Testis (tissue), 3 donors: ENCODE measurements around the gene ALG2. TPM values are rescaled to one million over a fixed set of nuclear protein-coding genes. Genes with fewer than 3 reads are reported as not detected.

Experiments used
- DNase-seq: peaks from one replicate; pipeline ENCODE4 v3.0.0-alpha.2; 2019
- H3K27ac ChIP-seq, 2 donors: fragments of 200-600 bp; sonication (generic); one replicate each; pipeline ENCODE4 v1.5.1; 2019
- H3K27me3 ChIP-seq: fragments of 200-600 bp; sonication (generic); one replicate; pipeline ENCODE4 v1.5.1; 2019
- H3K36me3 ChIP-seq: fragments of 200-600 bp; sonication (generic); one replicate; pipeline ENCODE4 v1.5.1; 2017; ENCODE audit warnings: low read depth; ENCODE audit errors: missing control alignments
- H3K4me1 ChIP-seq: fragments of 200-600 bp; sonication (generic); one replicate; pipeline ENCODE4 v1.5.1; 2019
- H3K4me3 ChIP-seq, 2 donors: fragments of 200-600 bp; sonication (generic); one replicate each; pipeline ENCODE4 v1.5.1; 2017 to 2019
- H3K9me3 ChIP-seq: fragments of 200-600 bp; sonication (generic); one replicate; pipeline ENCODE4 v1.5.1; 2017
- POLR2A ChIP-seq: fragments of 450-650 bp; IDR thresholded peaks from one replicate; pipeline ENCODE4 v1.6.1; 2017; ENCODE audit warnings: antibody characterized with exemption, mild to moderate bottlenecking, moderate library complexity
- WGBS, 2 donors: methylation state at CpG; one replicate each; pipeline ENCODE4 v1.1.5; 2018; 5-methylcytosine and 5-hydroxymethylcytosine counted together
- intact Hi-C: fragments of 100-400 bp; cut with DNase I; formaldehyde crosslinking; loops from one replicate; pipeline ENCODE4 v1.15.1; 2023; ENCODE audit warnings: low total_unique reads
- polyA plus RNA-seq: library from polyadenylated mRNA; stranded (reverse); fragments of 350-450 nt; fragmentation: Illumina TruSeq; extraction: RNeasy Lipid Tissue Mini Kit (QIAGEN cat#74804); gene quantifications from one replicate; pipeline ENCODE4 v1.2.3, GENCODE V29; 2014; ENCODE audit warnings: low read depth, low replicate concordance; ENCODE audit not compliant: insufficient read depth
- total RNA-seq, 2 donors: library from RNA; depleted of rRNA; stranded (reverse); fragments of >200 nt; gene quantifications; one replicate each; pipeline ENCODE4 v1.2.3, GENCODE V29; 2016
- TF ChIP-seq, protein P1 (sequence below), 3 experiments: fragments of 450-650 bp in 2 of 3; fragments of 200-600 bp in 1 of 3; sonication (generic) in 1 of 3; IDR thresholded peaks; one replicate each; pipeline ENCODE4 v1.5.1; 2016 to 2019; ENCODE audit warnings: antibody characterized with exemption in 3 of 3, mild to moderate bottlenecking in 2 of 3, moderate library complexity in 1 of 3

Gene ALG2
- total and polyA plus RNA-seq, 3 donors from 2014 or later, result 37.9 to 48.0 (median 46.7) TPM

DNA sequence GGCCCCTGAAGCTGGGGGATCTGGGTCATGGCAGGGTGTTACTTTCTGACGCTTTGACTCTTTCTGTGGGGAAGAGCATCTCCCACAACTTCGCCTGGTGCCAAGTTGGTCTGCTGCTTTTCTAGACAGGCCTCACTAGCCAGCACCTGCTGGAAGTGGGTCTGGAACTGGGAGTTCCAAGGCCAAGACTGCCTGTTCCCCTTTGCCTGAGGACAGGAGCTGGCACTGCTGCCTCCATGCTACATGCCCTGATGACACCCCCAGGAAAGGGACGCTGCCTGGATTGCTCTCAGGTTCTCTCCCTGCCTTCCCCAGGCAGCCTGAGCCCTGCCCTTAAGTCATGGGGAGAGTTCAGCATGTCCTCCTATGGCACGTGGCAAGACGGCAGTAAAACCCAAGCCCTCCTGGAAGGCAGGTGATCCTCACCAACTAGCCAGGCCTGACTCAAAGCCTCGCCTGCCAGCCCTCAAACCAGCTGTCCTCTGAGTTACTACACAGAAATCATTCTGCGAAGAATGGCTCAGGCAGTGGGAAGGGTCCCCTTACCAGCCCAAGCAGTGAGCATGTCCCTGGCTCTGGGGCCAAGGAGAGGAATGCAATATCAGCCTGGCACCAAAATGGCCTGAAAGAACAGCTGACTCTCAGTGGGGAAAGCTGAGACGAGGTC is 36.1 kb upstream of the ALG2 start:
- no peaks in the 10 kb centered on the region for H3K27me3 ChIP-seq
- no peak for DNase-seq
- no peaks in the 10 kb centered on the region for H3K4me1 ChIP-seq
- H3K9me3 ChIP-seq, result no peaks in the 10 kb centered on the region
- H3K4me3 ChIP-seq, result no peak overlapping the region
- intact Hi-C loops, result no loop called here
- WGBS, 2 donors, result 89 to 97% methylated on average over 4 to 8 of the region's 8 CpGs
- H3K27ac ChIP-seq, result no peak overlapping the region
- TF ChIP-seq, protein P1, sequence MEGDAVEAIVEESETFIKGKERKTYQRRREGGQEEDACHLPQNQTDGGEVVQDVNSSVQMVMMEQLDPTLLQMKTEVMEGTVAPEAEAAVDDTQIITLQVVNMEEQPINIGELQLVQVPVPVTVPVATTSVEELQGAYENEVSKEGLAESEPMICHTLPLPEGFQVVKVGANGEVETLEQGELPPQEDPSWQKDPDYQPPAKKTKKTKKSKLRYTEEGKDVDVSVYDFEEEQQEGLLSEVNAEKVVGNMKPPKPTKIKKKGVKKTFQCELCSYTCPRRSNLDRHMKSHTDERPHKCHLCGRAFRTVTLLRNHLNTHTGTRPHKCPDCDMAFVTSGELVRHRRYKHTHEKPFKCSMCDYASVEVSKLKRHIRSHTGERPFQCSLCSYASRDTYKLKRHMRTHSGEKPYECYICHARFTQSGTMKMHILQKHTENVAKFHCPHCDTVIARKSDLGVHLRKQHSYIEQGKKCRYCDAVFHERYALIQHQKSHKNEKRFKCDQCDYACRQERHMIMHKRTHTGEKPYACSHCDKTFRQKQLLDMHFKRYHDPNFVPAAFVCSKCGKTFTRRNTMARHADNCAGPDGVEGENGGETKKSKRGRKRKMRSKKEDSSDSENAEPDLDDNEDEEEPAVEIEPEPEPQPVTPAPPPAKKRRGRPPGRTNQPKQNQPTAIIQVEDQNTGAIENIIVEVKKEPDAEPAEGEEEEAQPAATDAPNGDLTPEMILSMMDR (IDR thresholded peaks at IDR 0.05), result no peak
- TF ChIP-seq POLR2A, result no peak
- H3K36me3 ChIP-seq, result no peaks in the 10 kb centered on the region

DNA sequence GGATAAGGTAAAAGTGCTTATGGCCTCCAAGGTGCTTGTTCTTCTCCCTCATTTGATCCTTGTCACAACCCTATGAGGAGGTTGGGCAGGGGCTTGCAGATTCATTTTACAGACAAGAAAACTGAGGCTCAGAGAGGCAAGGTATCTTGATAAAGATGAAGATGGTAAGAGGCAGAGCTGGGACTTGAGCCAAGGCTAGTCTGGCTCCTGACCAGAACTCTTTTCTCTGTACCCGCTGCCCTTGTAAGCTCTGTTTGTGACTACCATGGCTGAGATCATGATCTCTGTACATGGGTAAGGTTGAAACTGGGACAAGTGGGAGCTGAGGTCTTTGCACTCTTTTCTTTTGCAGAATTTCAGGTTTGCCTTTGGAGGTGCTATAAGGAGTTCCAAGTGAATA is 33.9 kb upstream of the ALG2 start:
- no peak for DNase-seq
- Histone ChIP-seq H3K36me3 (no peaks in the 10 kb centered on the region), H3K27me3 (no peaks in the 10 kb centered on the region), H3K4me3 (no peak overlapping the region), H3K9me3 (no peaks in the 10 kb centered on the region), H3K27ac (no peak overlapping the region), H3K4me1 (no peaks in the 10 kb centered on the region)
- TF ChIP-seq POLR2A, result no peak
- TF ChIP-seq, protein P1 (IDR thresholded peaks at IDR 0.05), result no peak
- intact Hi-C loops, result no loop called here
- WGBS, 2 donors, result 67 to 80% methylated on average over 1 of the region's 1 CpG

DNA sequence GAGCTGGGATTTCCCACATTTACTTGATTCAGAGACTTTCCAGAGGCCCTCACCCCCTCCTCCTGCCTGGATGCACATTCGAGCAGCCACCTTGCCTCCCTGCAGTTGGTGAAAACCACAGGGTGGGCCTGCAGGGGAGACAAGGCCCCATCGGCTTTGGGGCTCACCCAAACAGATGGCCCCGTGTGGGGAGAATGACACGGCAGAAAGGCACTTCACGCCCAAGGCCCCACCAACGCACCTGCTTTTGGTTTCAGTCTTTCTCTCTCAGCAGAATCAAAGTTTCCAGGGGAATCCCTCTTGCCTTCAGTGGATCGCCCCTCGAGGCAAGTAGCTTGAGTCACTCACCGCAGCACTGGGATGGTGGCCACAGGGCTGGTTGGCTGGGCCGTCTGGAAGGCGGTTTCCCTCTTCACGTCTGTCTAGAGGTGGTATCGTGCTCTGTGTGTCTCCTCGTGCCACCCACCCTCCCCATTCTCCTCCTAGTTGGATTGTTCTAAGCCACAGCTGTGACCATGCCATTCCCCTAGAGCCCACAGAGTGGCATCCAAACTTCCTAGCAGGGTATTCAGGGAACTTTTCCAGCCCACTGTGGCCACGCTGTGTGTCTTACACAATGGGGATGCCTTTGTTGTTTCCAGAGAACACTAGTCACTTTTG is 32.2 kb upstream of the ALG2 start:
- H3K27me3 ChIP-seq, result no peaks in the 10 kb centered on the region
- intact Hi-C loops, result no loop called here
- TF ChIP-seq, protein P1 (IDR thresholded peaks at IDR 0.05), result no peak
- TF ChIP-seq POLR2A, result no peak
- no peak overlapping the region for H3K4me3 ChIP-seq
- H3K27ac ChIP-seq, result no peak overlapping the region
- no peak for DNase-seq
- no peaks in the 10 kb centered on the region for H3K9me3 ChIP-seq
- H3K4me1 ChIP-seq, result no peaks in the 10 kb centered on the region
- no peaks in the 10 kb centered on the region for H3K36me3 ChIP-seq
- 85 to 92% methylated on average over 15 of the region's 15 CpGs for WGBS, 2 donors

DNA sequence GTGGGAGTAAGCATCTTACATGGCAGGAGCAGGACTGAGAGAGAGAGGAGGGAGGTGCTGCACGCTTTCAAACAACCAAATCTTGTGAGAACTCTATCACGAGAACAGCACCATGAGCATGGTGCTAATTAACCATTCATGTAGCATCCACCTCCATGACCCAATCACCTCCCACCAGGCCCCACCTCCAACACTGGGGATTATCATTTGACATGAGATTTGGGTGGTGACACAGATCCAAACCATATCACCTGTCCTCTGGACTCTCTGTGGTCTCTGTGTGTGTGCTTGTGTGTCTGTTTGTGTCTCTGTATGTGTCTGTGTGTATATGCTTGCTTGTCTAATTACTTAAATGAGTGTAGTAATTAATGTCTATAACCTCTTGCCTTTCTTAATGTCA is 31.4 kb upstream of the ALG2 start:
- intact Hi-C loops, result no loop called here
- DNase-seq, result no peak
- Histone ChIP-seq H3K4me3 (no peak overlapping the region), H3K36me3 (no peaks in the 10 kb centered on the region), H3K27me3 (no peaks in the 10 kb centered on the region), H3K27ac (no peak overlapping the region), H3K9me3 (no peaks in the 10 kb centered on the region), H3K4me1 (no peaks in the 10 kb centered on the region)
- no peak for TF ChIP-seq POLR2A
- TF ChIP-seq, protein P1 (IDR thresholded peaks at IDR 0.05), result no peak
- 89 to 91% methylated on average over 2 of the region's 2 CpGs for WGBS, 2 donors

DNA sequence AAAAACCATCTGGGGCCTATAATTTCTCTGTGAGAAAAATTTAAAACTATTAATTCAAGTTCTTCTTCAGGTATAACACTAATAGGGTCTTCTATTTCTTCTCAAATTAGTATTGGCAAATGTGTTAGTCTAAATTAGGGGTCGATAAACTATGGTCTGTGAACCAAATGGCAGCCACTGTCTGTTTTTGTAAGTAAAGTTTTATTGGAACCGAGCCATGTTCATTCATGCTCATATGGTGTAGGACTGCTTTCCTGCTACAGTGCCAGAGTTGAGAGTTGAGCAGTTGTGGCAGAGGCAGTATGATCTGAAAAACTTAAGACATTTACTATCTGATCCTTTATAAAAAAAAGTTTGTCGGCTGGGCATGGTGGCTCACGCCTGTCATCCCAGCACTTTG is 29.4 kb upstream of the ALG2 start:
- Histone ChIP-seq H3K27me3 (no peaks in the 10 kb centered on the region), H3K4me1 (no peaks in the 10 kb centered on the region), H3K4me3 (no peak overlapping the region), H3K27ac (no peak overlapping the region), H3K36me3 (no peaks in the 10 kb centered on the region), H3K9me3 (no peaks in the 10 kb centered on the region)
- intact Hi-C loops, result no loop called here
- TF ChIP-seq, protein P1 (IDR thresholded peaks at IDR 0.05), result no peak
- no peak for TF ChIP-seq POLR2A
- no peak for DNase-seq
- 89 to 93% methylated on average over 4 of the region's 4 CpGs for WGBS, 2 donors
